Breast epithelium (tissue), 4 donors: ENCODE results near the gene RASGRF2. TPM values are rescaled to one million over a fixed set of nuclear protein-coding genes. Genes with fewer than 3 reads are reported as not detected.

Experiments
- DNase-seq, 2 donors: peaks; one replicate each; pipeline ENCODE4 v3.0.0-alpha.2; 2019; ENCODE audit warnings: low spot score in 2 of 2
- H3K27ac ChIP-seq, 2 donors: fragments of 200-600 bp; sonication (generic) in 1 of 2; one replicate each; pipeline ENCODE4 v1.5.1; 2016 to 2019; ENCODE audit warnings: mild to moderate bottlenecking in 1 of 2
- H3K27me3 ChIP-seq, 2 donors: fragments of 200-600 bp; sonication (generic) in 1 of 2; one replicate each; pipeline versions ENCODE4 v1.5.1 to v1.6.0; 2017 to 2019; ENCODE audit warnings: control low read depth in 1 of 2, mild to moderate bottlenecking in 1 of 2
- H3K36me3 ChIP-seq: fragments of 200-600 bp; one replicate; pipeline ENCODE4 v1.5.1; 2019
- H3K4me1 ChIP-seq, 2 donors: fragments of 200-600 bp; sonication (generic); one replicate each; pipeline ENCODE4 v1.5.1; 2016 to 2019; ENCODE audit warnings: control low read depth in 1 of 2
- H3K4me3 ChIP-seq, 3 donors: fragments of 200-600 bp; sonication (generic); 1 replicate in 2 of 3; 2 replicates in 1 of 3; pipeline ENCODE4 v1.5.1; 2016 to 2019; ENCODE audit warnings: mild to moderate bottlenecking in 3 of 3, moderate library complexity in 2 of 3
- H3K9me3 ChIP-seq, 2 donors: fragments of 200-600 bp; sonication (generic) in 1 of 2; one replicate each; pipeline ENCODE4 v1.5.1; 2016 to 2019; ENCODE audit warnings: control low read depth in 1 of 2
- CTCF ChIP-seq, 3 donors: fragments of 450-650 bp; IDR thresholded peaks; one replicate each; pipeline ENCODE4 v1.5.1; 2016 to 2017; ENCODE audit warnings: antibody characterized with exemption in 3 of 3, mild to moderate bottlenecking in 3 of 3, moderate library complexity in 3 of 3
- POLR2A ChIP-seq: fragments of 450-650 bp; IDR thresholded peaks from one replicate; pipeline ENCODE4 v1.6.1; 2016; ENCODE audit warnings: antibody characterized with exemption, mild to moderate bottlenecking, moderate library complexity
- POLR2AphosphoS5 ChIP-seq, 3 donors: sonication (generic); formaldehyde crosslinking; IDR thresholded peaks; one replicate each; pipeline ENCODE4 v1.6.1; 2017; ENCODE audit warnings: antibody characterized with exemption in 3 of 3
- intact Hi-C: fragments of 100-400 bp; cut with DNase I; formaldehyde crosslinking; loops from one replicate; pipeline ENCODE4 v1.15.1; 2023; ENCODE audit warnings: low total_unique reads
- total RNA-seq, 3 donors: library from RNA; depleted of rRNA; stranded (reverse); fragments of >200 nt; gene quantifications; one replicate each; pipeline ENCODE4 v1.1.0, GENCODE V29; 2016

The RASGRF2 gene
- total RNA-seq, 3 donors from 2014 or later: 6.1 to 15.7 (median 11.1) TPM

- H3K4me3 ChIP-seq: peak overlapping the region in 2 of 3 donors; percentile 2 to 42
- H3K27me3 ChIP-seq: no peaks in the 10 kb centered on the region
- H3K36me3 ChIP-seq: no peaks in the 10 kb centered on the region
- H3K4me1 ChIP-seq: no peaks in the 10 kb centered on the region
- H3K9me3 ChIP-seq: no peaks in the 10 kb centered on the region
- no peak for DNase-seq
- intact Hi-C loops: no loop called here
- no peak for TF ChIP-seq CTCF (IDR thresholded peaks at IDR 0.05)
- no peak for TF ChIP-seq POLR2AphosphoS5 (IDR thresholded peaks at IDR 0.05)
- TF ChIP-seq POLR2A: no peak
- no peak overlapping the region for H3K27ac ChIP-seq
These were observed 235.3 kb downstream of the RASGRF2 start for GRCh38 chr5:81195335-81195929.

GRCh38 chr5:81202655-81203054 lies 242.5 kb downstream of the RASGRF2 start:
- no peak overlapping the region for H3K27ac ChIP-seq
- no peak for DNase-seq
- TF ChIP-seq POLR2A (no peak), CTCF (IDR thresholded peaks at IDR 0.05) (no peak), POLR2AphosphoS5 (IDR thresholded peaks at IDR 0.05) (no peak)
- intact Hi-C loops: loop anchor here (10.0 kb wide), 1 partner anchor 1022 kb away; no protein-coding TSS in a partner anchor
- no peaks in the 10 kb centered on the region for H3K9me3 ChIP-seq
- no peaks in the 10 kb centered on the region for H3K36me3 ChIP-seq
- no peaks in the 10 kb centered on the region for H3K27me3 ChIP-seq
- no peaks in the 10 kb centered on the region for H3K4me1 ChIP-seq
- no peak overlapping the region for H3K4me3 ChIP-seq

- no peaks in the 10 kb centered on the region for H3K9me3 ChIP-seq
- H3K4me1 ChIP-seq: no peaks in the 10 kb centered on the region
- H3K36me3 ChIP-seq: no peaks in the 10 kb centered on the region
- no peak overlapping the region for H3K27ac ChIP-seq
- no peak overlapping the region for H3K4me3 ChIP-seq
- TF ChIP-seq POLR2A (no peak), POLR2AphosphoS5 (IDR thresholded peaks at IDR 0.05) (no peak), CTCF (IDR thresholded peaks at IDR 0.05) (no peak)
- H3K27me3 ChIP-seq: no peaks in the 10 kb centered on the region
- DNase-seq: no peak
- intact Hi-C loops: loop anchor here (10.0 kb wide), 1 partner anchor 1021 kb away; no protein-coding TSS in a partner anchor
These were observed 243.6 kb downstream of the RASGRF2 start for GRCh38 chr5:81203729-81204128.

- no peaks in the 10 kb centered on the region for H3K36me3 ChIP-seq
- H3K27ac ChIP-seq: no peak overlapping the region
- DNase-seq: no peak
- H3K4me3 ChIP-seq: no peak overlapping the region
- intact Hi-C loops: loop anchor here (10.0 kb wide), 1 partner anchor 1021 kb away; no protein-coding TSS in a partner anchor
- H3K9me3 ChIP-seq: no peaks in the 10 kb centered on the region
- TF ChIP-seq POLR2AphosphoS5 (IDR thresholded peaks at IDR 0.05) (no peak), CTCF (IDR thresholded peaks at IDR 0.05) (no peak), POLR2A (no peak)
- no peaks in the 10 kb centered on the region for H3K4me1 ChIP-seq
- H3K27me3 ChIP-seq: no peaks in the 10 kb centered on the region
These were observed 244.0 kb downstream of the RASGRF2 start for GRCh38 chr5:81204205-81204604.

- H3K36me3 ChIP-seq: no peaks in the 10 kb centered on the region
- TF ChIP-seq CTCF (IDR thresholded peaks at IDR 0.05) (no peak), POLR2A (no peak), POLR2AphosphoS5 (IDR thresholded peaks at IDR 0.05) (no peak)
- H3K27ac ChIP-seq: no peak overlapping the region
- intact Hi-C loops: loop anchor here (10.0 kb wide), 1 partner anchor 1020 kb away; no protein-coding TSS in a partner anchor
- H3K4me3 ChIP-seq: no peak overlapping the region
- H3K4me1 ChIP-seq: no peaks in the 10 kb centered on the region
- H3K27me3 ChIP-seq: no peaks in the 10 kb centered on the region
- DNase-seq: no peak
- H3K9me3 ChIP-seq: no peaks in the 10 kb centered on the region
These were observed 244.9 kb downstream of the RASGRF2 start for GRCh38 chr5:81205058-81205457.
